PC-9 (cell line): ENCODE measurements around the gene GBGT1. TPM values are rescaled to one million over a fixed set of nuclear protein-coding genes. Genes with fewer than 3 reads are reported as not detected.

Experiments used
- BruUV-seq: library from RNA; stranded (reverse); fragments of 400-500 nt; replicated peaks from 2 replicates; lab custom pipeline; 2021; lab: Mats Ljungman, UMichigan
- CTCF ChIA-PET: fragments of 300-600 bp; sonication (Branson Sonifier 250); formaldehyde crosslinking; loops from one replicate; lab custom pipeline; 2022; ENCODE audit warnings: antibody characterized with exemption; lab: Charles Lee
- POLR2A ChIA-PET: fragments of 300-600 bp; sonication (Branson Sonifier 250); formaldehyde crosslinking; loops from one replicate; lab custom pipeline; 2022; ENCODE audit warnings: antibody characterized with exemption; ENCODE audit not compliant: unreplicated experiment; lab: Charles Lee
- DNase-seq, 2 experiments: peaks; one replicate each; pipeline versions ENCODE4 v3.0.0 to v3.0.0-alpha.2; 2015 to 2022; ENCODE audit warnings: mixed read lengths in 1 of 2
- H2AFZ ChIP-seq: fragments of 200-600 bp; sonication (generic); 2 replicates; pipeline ENCODE4 v1.8.1; 2017; ENCODE audit warnings: antibody characterized with exemption
- H3F3A ChIP-seq: fragments of 200-600 bp; sonication (generic); 2 replicates; pipeline ENCODE4 v1.8.1; 2017; ENCODE audit warnings: antibody characterized with exemption, mild to moderate bottlenecking, low read depth; ENCODE audit not compliant: insufficient read depth
- H3K27ac ChIP-seq: fragments of 200-600 bp; sonication (generic); 2 replicates; pipeline ENCODE4 v1.6.1; 2016; ENCODE audit warnings: mixed run types
- H3K27me3 ChIP-seq: fragments of 200-600 bp; sonication (generic); 2 replicates; pipeline ENCODE4 v1.6.1; 2016; ENCODE audit warnings: low read depth, mixed run types; ENCODE audit not compliant: insufficient read depth
- H3K36me3 ChIP-seq: fragments of 200-600 bp; sonication (generic); 2 replicates; pipeline ENCODE4 v1.6.1; 2016; ENCODE audit warnings: low read depth, mixed run types
- H3K4me1 ChIP-seq: fragments of 200-600 bp; sonication (generic); replicated peaks from 2 replicates; pipeline ENCODE4 v1.6.1; 2016; ENCODE audit warnings: mixed run types; ENCODE audit not compliant: insufficient read depth
- H3K4me2 ChIP-seq: fragments of 200-600 bp; sonication (generic); 2 replicates; pipeline ENCODE4 v1.6.1; 2017; ENCODE audit warnings: mixed run types
- H3K4me3 ChIP-seq: fragments of 200-600 bp; sonication (generic); 2 replicates; pipeline ENCODE4 v1.6.1; 2016; ENCODE audit warnings: mixed run types
- H3K79me2 ChIP-seq: fragments of 200-600 bp; sonication (generic); 2 replicates; pipeline ENCODE4 v1.6.1; 2017; ENCODE audit warnings: low read depth, mixed run types
- H3K9me2 ChIP-seq: fragments of 200-600 bp; sonication (generic); 2 replicates; pipeline ENCODE4 v1.8.1; 2017; ENCODE audit warnings: mild to moderate bottlenecking; ENCODE audit not compliant: insufficient read depth
- H3K9me3 ChIP-seq: fragments of 200-600 bp; sonication (generic); 2 replicates; pipeline ENCODE4 v1.8.1; 2016; ENCODE audit warnings: low read depth; ENCODE audit not compliant: insufficient read depth
- H4K20me1 ChIP-seq: fragments of 200-600 bp; sonication (generic); 2 replicates; pipeline ENCODE4 v1.8.1; 2017; ENCODE audit not compliant: insufficient read depth
- EZH2 ChIP-seq: fragments of 200-600 bp; sonication (generic); IDR thresholded peaks from 2 replicates; pipeline ENCODE4 v1.8.0; 2017; ENCODE audit warnings: antibody characterized with exemption, low read depth
- intact Hi-C: fragments of 100-400 bp; cut with micrococcal nuclease; formaldehyde crosslinking; loops from one replicate; pipeline ENCODE4 v1.10.0; 2022; ENCODE audit not compliant: unreplicated experiment
- total RNA-seq: library from RNA; stranded (reverse); gene quantifications from 2 replicates; pipeline ENCODE4 v1.2.3, GENCODE V29; 2021
- TF ChIP-seq, protein P1 (sequence below): fragments of 200-600 bp; sonication (generic); conservative IDR thresholded peaks from 2 replicates; pipeline ENCODE4 v1.6.1; 2017; ENCODE audit warnings: mixed run types, antibody characterized with exemption, mild to moderate bottlenecking, moderate library complexity

Gene GBGT1
- total RNA-seq, 1 experiment from 2014 or later: 1.2 TPM

DNA sequence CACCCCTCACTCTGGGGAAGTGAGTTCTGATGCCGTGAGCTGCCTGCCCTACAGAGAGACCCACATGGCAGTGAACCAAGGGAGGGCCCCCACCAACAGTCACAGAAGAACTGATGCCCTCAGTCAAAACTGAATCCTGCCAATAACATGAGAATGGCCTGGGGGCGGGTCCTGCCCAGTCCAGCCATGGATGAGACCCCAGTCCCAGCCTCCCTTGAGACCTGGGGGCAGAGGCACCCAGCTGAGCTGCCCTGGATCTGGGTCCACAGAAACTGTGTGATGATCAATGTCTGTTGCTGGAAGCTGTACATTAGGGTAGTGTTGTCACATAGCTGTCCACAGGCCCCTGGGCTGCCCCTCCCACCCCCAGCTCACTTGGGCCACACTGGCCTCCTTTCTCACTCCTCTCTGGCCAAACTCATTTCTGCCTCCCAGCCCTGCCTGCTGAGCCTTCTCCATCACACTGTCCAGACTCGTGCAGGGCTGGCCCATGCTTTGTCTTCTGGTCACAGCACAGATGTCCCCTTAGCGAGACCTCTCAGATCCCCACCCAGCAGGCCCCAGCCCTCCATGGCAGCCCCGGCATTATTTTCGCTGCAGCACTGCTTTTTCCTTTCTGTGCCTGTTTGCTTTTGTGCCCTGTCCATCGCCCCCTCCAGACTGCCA is 16.8 kb downstream of the GBGT1 start:
- Histone ChIP-seq H3K4me2 (peak overlapping the region; percentile 89), H3K79me2 (peaks cover 29% of the 10 kb centered on the region), H3K4me3 (no peak overlapping the region), H3K4me1 (peaks cover 32% of the 10 kb centered on the region), H3K9me3 (no peaks in the 10 kb centered on the region), H2AFZ (no peak overlapping the region), H3K27me3 (no peaks in the 10 kb centered on the region), H3K36me3 (no peaks in the 10 kb centered on the region), H3K27ac (no peak overlapping the region), H4K20me1 (peaks cover 33% of the 10 kb centered on the region), H3F3A (peaks cover 26% of the 10 kb centered on the region; the same call in 1 of the 2 replicates), H3K9me2 (no peaks in the 10 kb centered on the region)
- ChIA-PET CTCF (interaction anchor here (0.6 to 2.1 kb wide), 9 partner anchors 12 to 183 kb away, joined by 3 to 9 read pairs (median 4); no protein-coding TSS in a partner anchor), POLR2A (interaction anchor here (3.0 kb wide), 1 partner anchor 117 kb away, joined by 42 read pairs; no protein-coding TSS in a partner anchor)
- TF ChIP-seq EZH2: no peak
- TF ChIP-seq, protein P1, sequence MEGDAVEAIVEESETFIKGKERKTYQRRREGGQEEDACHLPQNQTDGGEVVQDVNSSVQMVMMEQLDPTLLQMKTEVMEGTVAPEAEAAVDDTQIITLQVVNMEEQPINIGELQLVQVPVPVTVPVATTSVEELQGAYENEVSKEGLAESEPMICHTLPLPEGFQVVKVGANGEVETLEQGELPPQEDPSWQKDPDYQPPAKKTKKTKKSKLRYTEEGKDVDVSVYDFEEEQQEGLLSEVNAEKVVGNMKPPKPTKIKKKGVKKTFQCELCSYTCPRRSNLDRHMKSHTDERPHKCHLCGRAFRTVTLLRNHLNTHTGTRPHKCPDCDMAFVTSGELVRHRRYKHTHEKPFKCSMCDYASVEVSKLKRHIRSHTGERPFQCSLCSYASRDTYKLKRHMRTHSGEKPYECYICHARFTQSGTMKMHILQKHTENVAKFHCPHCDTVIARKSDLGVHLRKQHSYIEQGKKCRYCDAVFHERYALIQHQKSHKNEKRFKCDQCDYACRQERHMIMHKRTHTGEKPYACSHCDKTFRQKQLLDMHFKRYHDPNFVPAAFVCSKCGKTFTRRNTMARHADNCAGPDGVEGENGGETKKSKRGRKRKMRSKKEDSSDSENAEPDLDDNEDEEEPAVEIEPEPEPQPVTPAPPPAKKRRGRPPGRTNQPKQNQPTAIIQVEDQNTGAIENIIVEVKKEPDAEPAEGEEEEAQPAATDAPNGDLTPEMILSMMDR: no peak
- no peak for DNase-seq
- no TSS peak for BruUV-seq
- intact Hi-C loops: loop anchor here (1.0 kb wide), 1 partner anchor 122 kb away; no protein-coding TSS in a partner anchor

DNA sequence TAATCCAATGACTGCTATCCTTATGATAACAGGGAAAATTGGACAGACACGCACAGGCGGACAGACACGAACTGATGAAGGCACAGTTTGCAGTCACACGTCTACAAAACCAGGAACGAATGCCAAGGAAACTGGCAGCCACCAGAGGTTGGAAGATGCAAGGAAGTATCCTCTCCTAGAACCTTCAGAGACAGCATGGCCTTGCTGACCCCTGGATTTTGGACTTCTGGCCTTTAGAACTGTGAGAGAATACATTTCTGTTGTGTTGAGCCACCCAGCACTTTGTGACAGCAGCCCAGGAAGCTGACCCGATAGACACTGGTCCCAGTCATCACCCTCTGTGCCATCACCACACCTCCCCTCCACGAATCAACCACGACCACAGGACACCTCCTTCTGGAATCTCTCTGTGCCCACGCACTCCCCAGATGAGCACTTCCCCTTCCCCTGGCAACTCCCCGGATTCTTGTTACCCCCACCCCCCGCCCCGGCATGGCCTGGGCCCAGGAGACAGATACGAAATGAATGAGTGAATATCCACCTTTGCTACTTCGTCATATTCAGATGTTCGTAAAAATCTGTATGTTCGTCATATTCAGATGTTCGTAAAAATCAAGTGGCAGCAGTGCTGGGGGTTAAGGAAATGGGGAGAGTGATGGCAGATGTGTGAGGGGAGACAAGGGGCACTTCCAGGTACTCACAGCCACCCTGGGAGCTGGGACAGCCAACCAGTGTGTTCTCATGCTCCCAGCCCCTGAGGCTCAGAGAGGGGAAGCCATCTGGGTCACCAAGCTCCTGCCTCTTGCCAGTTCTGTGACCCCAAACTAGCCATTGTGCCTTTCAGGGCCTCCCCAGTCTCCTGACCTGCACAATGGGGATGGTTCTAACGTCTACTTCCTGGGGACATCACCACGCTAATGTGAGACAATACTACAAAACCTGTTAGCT is 18.5 kb downstream of the GBGT1 start:
- Histone ChIP-seq H3K27me3 (no peaks in the 10 kb centered on the region), H3K9me2 (no peaks in the 10 kb centered on the region), H3K4me2 (peak overlapping the region; percentile 71), H3K79me2 (peaks cover 32% of the 10 kb centered on the region), H3K36me3 (no peaks in the 10 kb centered on the region), H4K20me1 (peaks cover 33% of the 10 kb centered on the region), H2AFZ (no peak overlapping the region), H3K9me3 (no peaks in the 10 kb centered on the region), H3K27ac (no peak overlapping the region), H3K4me3 (peak overlapping the region; percentile 29; the same call in 1 of the 2 replicates), H3K4me1 (peaks cover 32% of the 10 kb centered on the region), H3F3A (peaks cover 24% of the 10 kb centered on the region; the same call in 1 of the 2 replicates)
- BruUV-seq: no TSS peak
- intact Hi-C loops: loop anchor here (1.0 kb wide), 5 partner anchors 10 to 104 kb away; partner anchors contain the start of gene RALGDS
- DNase-seq: no peak
- ChIA-PET POLR2A (interaction anchor here (0.8 kb wide), 1 partner anchor 12 kb away, joined by 3 read pairs; no protein-coding TSS in a partner anchor), CTCF (interaction anchor here (0.6 to 2.5 kb wide), 7 partner anchors 10 to 86 kb away, joined by 3 to 36 read pairs (median 15); no protein-coding TSS in a partner anchor)
- TF ChIP-seq, protein P1: no peak
- no peak for TF ChIP-seq EZH2
